ENCODE data around the gene HPCAL1. TPM values are rescaled to one million over a fixed set of nuclear protein-coding genes. Genes with fewer than 3 reads are reported as not detected.

HPCAL1 gene
- total RNA-seq, 2 donors from 2014 or later: 43.9 to 52.0 TPM

GRCh38 chr2:10380048-10380926 lies 77.6 kb downstream of the HPCAL1 start:
- Mint-ChIP-seq H3K27ac (no peak overlapping the region), H3K4me3 (peak overlapping the region in 1 of 2 donors; percentile 15), H3K27me3 (ENCODE audit: low read depth) (no peaks in the 10 kb centered on the region), H3K4me1 (ENCODE audit: low read depth) (peaks cover 92% of the 10 kb centered on the region), H3K36me3 (ENCODE audit: insufficient read depth in 2 of 2) (no peaks in the 10 kb centered on the region), H3K9me3 (no peaks in the 10 kb centered on the region)
- ATAC-seq (replicated peaks in 1 of 2) (peak; percentile 41 to 42), DNase-seq (no peak)

- Mint-ChIP-seq H3K36me3 (ENCODE audit: insufficient read depth in 2 of 2) (no peaks in the 10 kb centered on the region), H3K4me1 (ENCODE audit: low read depth) (peaks cover 85% of the 10 kb centered on the region), H3K27ac (no peak overlapping the region), H3K9me3 (no peaks in the 10 kb centered on the region), H3K27me3 (ENCODE audit: low read depth) (no peaks in the 10 kb centered on the region), H3K4me3 (peak overlapping the region; percentile 49 to 50)
- DNase-seq (no peak), ATAC-seq (replicated peaks in 1 of 2) (no peak)
These were observed 79.3 kb downstream of the HPCAL1 start for GRCh38 chr2:10381997-10382353.

- Mint-ChIP-seq H3K27me3 (ENCODE audit: low read depth) (no peaks in the 10 kb centered on the region), H3K4me3 (peak overlapping the region; percentile 49 to 50), H3K9me3 (no peaks in the 10 kb centered on the region), H3K36me3 (ENCODE audit: insufficient read depth in 2 of 2) (no peaks in the 10 kb centered on the region), H3K4me1 (ENCODE audit: low read depth) (peaks cover 81% of the 10 kb centered on the region), H3K27ac (no peak overlapping the region)
- ATAC-seq (replicated peaks in 1 of 2) (peak; percentile 66 to 68), DNase-seq (peak; percentile 20 to 29)
These were observed 79.8 kb downstream of the HPCAL1 start for GRCh38 chr2:10382354-10383061.

- ATAC-seq (replicated peaks in 1 of 2): no peak
- H3K4me1 Mint-ChIP-seq (ENCODE audit: low read depth): peaks cover 66% of the 10 kb centered on the region
- DNase-seq: no peak
- no peaks in the 10 kb centered on the region for H3K27me3 Mint-ChIP-seq (ENCODE audit: low read depth)
- no peaks in the 10 kb centered on the region for H3K36me3 Mint-ChIP-seq (ENCODE audit: insufficient read depth in 2 of 2)
- H3K4me3 Mint-ChIP-seq: no peak overlapping the region
- H3K9me3 Mint-ChIP-seq: no peaks in the 10 kb centered on the region
- no peak overlapping the region for H3K27ac Mint-ChIP-seq
These were observed 81.4 kb downstream of the HPCAL1 start for GRCh38 chr2:10383960-10384734.

GRCh38 chr2:10385501-10385900 lies 82.8 kb downstream of the HPCAL1 start:
- Mint-ChIP-seq H3K36me3 (ENCODE audit: insufficient read depth in 2 of 2) (no peaks in the 10 kb centered on the region), H3K4me3 (no peak overlapping the region), H3K27me3 (ENCODE audit: low read depth) (no peaks in the 10 kb centered on the region), H3K27ac (no peak overlapping the region), H3K4me1 (ENCODE audit: low read depth) (peaks cover 63% of the 10 kb centered on the region), H3K9me3 (no peaks in the 10 kb centered on the region)
- ATAC-seq (replicated peaks in 1 of 2) (no peak), DNase-seq (no peak)

GRCh38 chr2:10385933-10386773 lies 83.4 kb downstream of the HPCAL1 start:
- Mint-ChIP-seq H3K4me3 (no peak overlapping the region), H3K27me3 (ENCODE audit: low read depth) (no peaks in the 10 kb centered on the region), H3K4me1 (ENCODE audit: low read depth) (peaks cover 57% of the 10 kb centered on the region), H3K9me3 (no peaks in the 10 kb centered on the region), H3K36me3 (ENCODE audit: insufficient read depth in 2 of 2) (no peaks in the 10 kb centered on the region), H3K27ac (no peak overlapping the region)
- no peak for DNase-seq
- no peak for ATAC-seq (replicated peaks in 1 of 2)

- ATAC-seq (replicated peaks in 1 of 2) (no peak), DNase-seq (no peak)
- H3K4me1 Mint-ChIP-seq (ENCODE audit: low read depth): peaks cover 48% of the 10 kb centered on the region
- H3K9me3 Mint-ChIP-seq: no peaks in the 10 kb centered on the region
- no peaks in the 10 kb centered on the region for H3K36me3 Mint-ChIP-seq (ENCODE audit: insufficient read depth in 2 of 2)
- H3K27ac Mint-ChIP-seq: no peak overlapping the region
- no peak overlapping the region for H3K4me3 Mint-ChIP-seq
- no peaks in the 10 kb centered on the region for H3K27me3 Mint-ChIP-seq (ENCODE audit: low read depth)
These were observed 84.3 kb downstream of the HPCAL1 start for GRCh38 chr2:10387033-10387432.

- DNase-seq: no peak
- Mint-ChIP-seq H3K4me1 (ENCODE audit: low read depth) (peaks cover 30% of the 10 kb centered on the region), H3K27me3 (ENCODE audit: low read depth) (no peaks in the 10 kb centered on the region), H3K4me3 (no peak overlapping the region), H3K27ac (no peak overlapping the region), H3K36me3 (ENCODE audit: insufficient read depth in 2 of 2) (no peaks in the 10 kb centered on the region), H3K9me3 (no peaks in the 10 kb centered on the region)
- ATAC-seq (replicated peaks in 1 of 2): no peak
These were observed 86.4 kb downstream of the HPCAL1 start for GRCh38 chr2:10388954-10389560.

- DNase-seq: no peak
- Mint-ChIP-seq H3K27ac (peak overlapping the region; percentile 29), H3K4me1 (ENCODE audit: low read depth) (peaks cover 25% of the 10 kb centered on the region), H3K9me3 (no peaks in the 10 kb centered on the region), H3K27me3 (ENCODE audit: low read depth) (no peaks in the 10 kb centered on the region), H3K4me3 (no peak overlapping the region), H3K36me3 (ENCODE audit: insufficient read depth in 2 of 2) (no peaks in the 10 kb centered on the region)
- no peak for ATAC-seq (replicated peaks in 1 of 2)
These were observed 86.9 kb downstream of the HPCAL1 start for GRCh38 chr2:10389573-10389972.

- Mint-ChIP-seq H3K4me3 (no peak overlapping the region), H3K27me3 (ENCODE audit: low read depth) (no peaks in the 10 kb centered on the region), H3K36me3 (ENCODE audit: insufficient read depth in 2 of 2) (no peaks in the 10 kb centered on the region), H3K27ac (no peak overlapping the region), H3K9me3 (no peaks in the 10 kb centered on the region), H3K4me1 (ENCODE audit: low read depth) (peaks cover 24% of the 10 kb centered on the region)
- ATAC-seq (replicated peaks in 1 of 2) (peak in 1 of 2 donors; percentile 43), DNase-seq (no peak)
These were observed 87.7 kb downstream of the HPCAL1 start for GRCh38 chr2:10390369-10390801.

GRCh38 chr2:10392100-10392499 lies 89.4 kb downstream of the HPCAL1 start:
- Mint-ChIP-seq H3K4me1 (ENCODE audit: low read depth) (peaks cover 21% of the 10 kb centered on the region), H3K9me3 (no peaks in the 10 kb centered on the region), H3K27ac (no peak overlapping the region), H3K27me3 (ENCODE audit: low read depth) (no peaks in the 10 kb centered on the region), H3K4me3 (no peak overlapping the region), H3K36me3 (ENCODE audit: insufficient read depth in 2 of 2) (no peaks in the 10 kb centered on the region)
- DNase-seq: no peak
- no peak for ATAC-seq (replicated peaks in 1 of 2)

- DNase-seq (no peak), ATAC-seq (replicated peaks in 1 of 2) (no peak)
- peaks cover 20% of the 10 kb centered on the region for H3K4me1 Mint-ChIP-seq (ENCODE audit: low read depth)
- no peak overlapping the region for H3K4me3 Mint-ChIP-seq
- no peaks in the 10 kb centered on the region for H3K27me3 Mint-ChIP-seq (ENCODE audit: low read depth)
- no peaks in the 10 kb centered on the region for H3K36me3 Mint-ChIP-seq (ENCODE audit: insufficient read depth in 2 of 2)
- H3K9me3 Mint-ChIP-seq: no peaks in the 10 kb centered on the region
- H3K27ac Mint-ChIP-seq: no peak overlapping the region
These were observed 89.8 kb downstream of the HPCAL1 start for GRCh38 chr2:10392548-10392947.

Measured in activated T-cell treated with anti-CD3 and anti-CD28 coated beads, Interleukin-2, amount 50 U/mL, for 72 hours (primary cell).